ENCODE results near the gene KRT40. TPM values are rescaled to one million over a fixed set of nuclear protein-coding genes. Genes with fewer than 3 reads are reported as not detected.

Gene KRT40
- polyA plus RNA-seq, 3 donors: 0.15 TPM; not detected in 2

GRCh38 chr17:40935624-40936023 is 48.5 kb downstream of the KRT40 start:
- WGBS, 3 donors: 53 to 72% (median 58%) methylated on average over 3 of the region's 3 CpGs
- H3K27ac ChIP-seq (ENCODE audit: low read depth, low read length): no peak overlapping the region

GRCh38 chr17:40932608-40933007 is 51.5 kb downstream of the KRT40 start:
- 66 to 98% (median 76%) methylated on average over 2 of the region's 2 CpGs for WGBS, 3 donors
- H3K27ac ChIP-seq (ENCODE audit: low read depth, low read length): no peak overlapping the region

GRCh38 chr17:40931311-40931710 is 52.8 kb downstream of the KRT40 start:
- no peak overlapping the region for H3K27ac ChIP-seq (ENCODE audit: low read depth, low read length)
- WGBS, 3 donors: 65 to 75% (median 71%) methylated on average over 3 of the region's 3 CpGs

Other genes with a start within 250 kb of the KRT40 start
- not detected for gene KRT25, start 229.0 kb downstream of the KRT40 start, polyA plus RNA-seq
- not detected for gene KRT26, start 212.1 kb downstream of the KRT40 start, polyA plus RNA-seq
- gene KRT27, start 201.8 kb downstream of the KRT40 start, polyA plus RNA-seq: 1 to 10 TPM in 1 of 3 donors, under 1 TPM in 1, not detected in 1; 0.15 to 2.9 TPM
- not detected for gene KRT28, start 184.4 kb downstream of the KRT40 start, polyA plus RNA-seq
- 10 to 100 TPM; 18.1 to 46.3 (median 35.0) TPM for gene KRT10, start 161.7 kb downstream of the KRT40 start, polyA plus RNA-seq
- not detected for gene KRT12, start 117.1 kb downstream of the KRT40 start, polyA plus RNA-seq
- gene KRT20, start 99.1 kb downstream of the KRT40 start, polyA plus RNA-seq: 1 to 10 TPM in 1 of 3 donors, under 1 TPM in 2; 0.03 to 6.9 (median 0.22) TPM
- 1 to 10 TPM in 1 of 3 donors, under 1 TPM in 2; 0.61 to 1.8 (median 0.89) TPM for gene KRT23, start 46.7 kb downstream of the KRT40 start, polyA plus RNA-seq
- under 1 TPM in 1 of 3 donors, not detected in 2; 0.06 TPM for gene KRT39, start 17.4 kb downstream of the KRT40 start, polyA plus RNA-seq
- gene KRTAP3-3, start 9.8 kb upstream of the KRT40 start, polyA plus RNA-seq: not detected
- gene KRTAP3-2, start 15.6 kb upstream of the KRT40 start, polyA plus RNA-seq: not detected
- not detected for gene KRTAP3-1, start 24.8 kb upstream of the KRT40 start, polyA plus RNA-seq
- gene KRTAP1-5, start 42.9 kb upstream of the KRT40 start, polyA plus RNA-seq: under 1 TPM in 1 of 3 donors, not detected in 2; 0.07 TPM
- gene KRTAP1-4, start 45.9 kb upstream of the KRT40 start, polyA plus RNA-seq: not detected
- gene KRTAP1-3, start 50.5 kb upstream of the KRT40 start, polyA plus RNA-seq: not detected
- not detected for gene KRTAP1-1, start 57.1 kb upstream of the KRT40 start, polyA plus RNA-seq
- gene KRTAP2-1, start 63.0 kb upstream of the KRT40 start, polyA plus RNA-seq: not detected
- gene KRTAP2-2, start 70.9 kb upstream of the KRT40 start, polyA plus RNA-seq: not detected
- not detected for gene KRTAP2-3, start 75.8 kb upstream of the KRT40 start, polyA plus RNA-seq
- not detected for gene KRTAP2-4, start 81.6 kb upstream of the KRT40 start, polyA plus RNA-seq
- gene KRTAP4-7, start 99.8 kb upstream of the KRT40 start, polyA plus RNA-seq: not detected
- not detected for gene KRTAP4-8, start 113.8 kb upstream of the KRT40 start, polyA plus RNA-seq
- gene KRTAP4-16, start 117.9 kb upstream of the KRT40 start, polyA plus RNA-seq: not detected
- gene KRTAP4-9, start 121.1 kb upstream of the KRT40 start, polyA plus RNA-seq: not detected
- not detected for gene KRTAP4-11, start 134.0 kb upstream of the KRT40 start, polyA plus RNA-seq
- gene KRTAP4-12, start 139.9 kb upstream of the KRT40 start, polyA plus RNA-seq: not detected
- gene KRTAP4-6, start 156.2 kb upstream of the KRT40 start, polyA plus RNA-seq: not detected
- not detected for gene KRTAP4-5, start 165.5 kb upstream of the KRT40 start, polyA plus RNA-seq
- not detected for gene KRTAP4-4, start 176.4 kb upstream of the KRT40 start, polyA plus RNA-seq
- not detected for gene KRTAP4-3, start 183.9 kb upstream of the KRT40 start, polyA plus RNA-seq
- not detected for gene KRTAP4-2, start 193.9 kb upstream of the KRT40 start, polyA plus RNA-seq
- not detected for gene KRTAP4-1, start 200.6 kb upstream of the KRT40 start, polyA plus RNA-seq
- gene KRTAP9-1, start 205.6 kb upstream of the KRT40 start, polyA plus RNA-seq: not detected
- gene KRTAP9-2, start 242.3 kb upstream of the KRT40 start, polyA plus RNA-seq: not detected
- not detected for gene KRTAP9-3, start 248.1 kb upstream of the KRT40 start, polyA plus RNA-seq

All from adipose tissue (tissue), 3 donors.